ENCODE measurements around the gene MFN2.

- TF ChIP-seq YY1 (IDR thresholded peaks at IDR 0.05; ENCODE audit: insufficient read depth, insufficient read length) = no peak
- TF ChIP-seq SUZ12 (IDR thresholded peaks at IDR 0.05; ENCODE audit: extremely low read depth, insufficient read depth, insufficient read length) = no peak
- no peak for TF ChIP-seq ZNF274 (IDR thresholded peaks at IDR 0.05; ENCODE audit: low read depth, low read length)
Measured at GRCh38 chr1:11957897-11958296, 22.3 kb upstream of the MFN2 start.

All from NT2/D1 (cell line).